AG09319 (cell line): ENCODE data around the gene JAZF1.

ENCODE experiments used
- DNase-seq: peaks from one replicate; pipeline ENCODE4 v3.0.0-alpha.2; 2010; ENCODE audit warnings: low read depth; ENCODE audit errors: extremely low read depth
- TF ChIP-seq, protein P1 (sequence below): IDR thresholded peaks from 2 replicates; pipeline ENCODE4 v1.5.1; 2011; ENCODE audit warnings: low read depth, mild to moderate bottlenecking, inconsistent platforms, low read length, moderate library complexity

The JAZF1 gene

DNA sequence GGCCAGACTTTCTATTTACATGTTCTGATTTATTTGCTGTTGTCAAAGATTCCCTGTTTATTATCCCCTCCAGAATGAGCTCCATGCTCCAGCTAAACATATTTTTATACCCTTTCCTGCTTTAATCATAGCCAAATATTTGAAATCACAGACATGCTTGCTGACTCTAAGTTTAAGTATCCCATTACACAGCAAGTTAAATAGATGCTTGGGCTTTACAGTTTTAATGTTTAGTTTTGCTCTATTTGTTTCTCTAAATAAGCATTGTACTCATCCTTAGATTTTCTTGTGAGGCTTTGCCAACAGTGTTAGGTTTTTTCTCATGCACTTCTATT lies 243.9 kb downstream of the JAZF1 start:
- no peak for DNase-seq
- TF ChIP-seq, protein P1, sequence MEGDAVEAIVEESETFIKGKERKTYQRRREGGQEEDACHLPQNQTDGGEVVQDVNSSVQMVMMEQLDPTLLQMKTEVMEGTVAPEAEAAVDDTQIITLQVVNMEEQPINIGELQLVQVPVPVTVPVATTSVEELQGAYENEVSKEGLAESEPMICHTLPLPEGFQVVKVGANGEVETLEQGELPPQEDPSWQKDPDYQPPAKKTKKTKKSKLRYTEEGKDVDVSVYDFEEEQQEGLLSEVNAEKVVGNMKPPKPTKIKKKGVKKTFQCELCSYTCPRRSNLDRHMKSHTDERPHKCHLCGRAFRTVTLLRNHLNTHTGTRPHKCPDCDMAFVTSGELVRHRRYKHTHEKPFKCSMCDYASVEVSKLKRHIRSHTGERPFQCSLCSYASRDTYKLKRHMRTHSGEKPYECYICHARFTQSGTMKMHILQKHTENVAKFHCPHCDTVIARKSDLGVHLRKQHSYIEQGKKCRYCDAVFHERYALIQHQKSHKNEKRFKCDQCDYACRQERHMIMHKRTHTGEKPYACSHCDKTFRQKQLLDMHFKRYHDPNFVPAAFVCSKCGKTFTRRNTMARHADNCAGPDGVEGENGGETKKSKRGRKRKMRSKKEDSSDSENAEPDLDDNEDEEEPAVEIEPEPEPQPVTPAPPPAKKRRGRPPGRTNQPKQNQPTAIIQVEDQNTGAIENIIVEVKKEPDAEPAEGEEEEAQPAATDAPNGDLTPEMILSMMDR = no peak

DNA sequence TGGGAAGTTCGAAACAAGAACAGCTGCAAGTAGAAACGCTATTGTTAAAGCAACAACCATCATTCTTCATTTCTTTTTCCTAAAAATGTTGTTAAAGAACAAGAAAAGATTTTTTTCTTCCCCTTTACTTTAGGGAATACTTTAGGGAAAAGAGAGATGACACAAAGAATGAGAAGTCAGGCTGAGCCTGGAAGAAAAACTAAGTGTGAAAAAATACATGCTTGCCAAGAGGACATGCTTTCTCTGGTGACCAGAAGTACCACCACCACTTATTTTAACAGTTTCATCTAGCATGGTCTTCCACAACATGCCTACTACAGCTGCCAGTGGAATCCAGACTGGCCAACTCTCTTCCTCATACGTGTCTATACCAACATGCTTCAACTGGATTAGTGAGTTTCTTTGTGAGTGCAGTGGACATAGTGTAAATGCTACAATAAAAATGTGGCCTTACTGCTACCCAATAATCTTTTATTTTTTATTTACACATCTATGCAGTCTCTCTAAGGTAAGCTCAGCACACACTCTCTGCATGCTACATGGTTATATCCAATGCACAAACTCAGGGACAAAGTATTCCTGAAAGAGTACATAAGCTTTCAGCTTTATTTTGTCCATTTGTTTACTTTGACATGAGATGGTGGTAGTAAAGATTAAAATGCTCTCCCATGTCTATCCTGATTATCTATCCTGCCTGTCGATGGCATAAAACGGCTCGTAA lies 244.4 kb downstream of the JAZF1 start:
- DNase-seq = no peak
- TF ChIP-seq, protein P1 = no peak

DNA sequence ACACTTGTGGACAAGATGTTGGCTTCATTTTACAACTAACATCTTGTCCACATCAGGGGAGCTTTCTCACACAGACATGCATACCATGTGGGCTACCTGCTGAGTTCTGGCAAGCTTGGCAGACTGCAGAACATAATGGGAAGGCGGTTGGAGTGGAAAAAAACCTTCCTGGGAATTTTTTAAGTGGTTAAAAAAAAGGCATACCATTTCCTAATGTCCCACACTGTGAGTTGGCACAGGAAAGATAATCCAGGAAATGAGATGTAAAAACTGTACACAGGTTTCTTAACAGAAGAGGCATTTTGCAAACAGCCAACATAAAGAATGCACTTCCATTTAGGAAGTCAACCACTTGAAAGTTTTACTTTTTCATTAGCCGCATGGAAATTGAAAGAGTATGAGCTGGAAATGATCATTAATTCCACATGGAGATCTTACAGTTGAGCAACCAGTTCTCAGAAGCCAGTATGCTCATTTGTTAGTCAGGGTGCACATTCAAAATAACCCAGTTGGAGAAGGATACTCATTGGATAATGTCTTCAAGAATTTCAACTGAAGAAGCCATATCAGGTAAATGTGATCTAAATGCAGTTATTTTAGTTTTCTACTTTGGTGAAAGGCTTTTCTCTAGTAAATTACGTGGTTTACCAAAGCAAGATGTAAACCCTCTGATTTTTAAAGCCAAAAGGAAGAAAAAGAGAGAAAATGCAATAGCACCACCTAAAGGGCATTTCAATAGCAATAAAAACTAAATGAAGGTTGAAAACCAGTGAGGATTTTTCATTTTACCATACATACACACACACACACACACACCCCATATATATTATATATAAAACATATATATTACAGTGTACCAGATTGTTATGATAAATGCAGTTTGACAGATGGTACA lies 246.7 kb downstream of the JAZF1 start:
- TF ChIP-seq, protein P1 = peak; percentile 19
- peak; percentile 51 for DNase-seq

DNA sequence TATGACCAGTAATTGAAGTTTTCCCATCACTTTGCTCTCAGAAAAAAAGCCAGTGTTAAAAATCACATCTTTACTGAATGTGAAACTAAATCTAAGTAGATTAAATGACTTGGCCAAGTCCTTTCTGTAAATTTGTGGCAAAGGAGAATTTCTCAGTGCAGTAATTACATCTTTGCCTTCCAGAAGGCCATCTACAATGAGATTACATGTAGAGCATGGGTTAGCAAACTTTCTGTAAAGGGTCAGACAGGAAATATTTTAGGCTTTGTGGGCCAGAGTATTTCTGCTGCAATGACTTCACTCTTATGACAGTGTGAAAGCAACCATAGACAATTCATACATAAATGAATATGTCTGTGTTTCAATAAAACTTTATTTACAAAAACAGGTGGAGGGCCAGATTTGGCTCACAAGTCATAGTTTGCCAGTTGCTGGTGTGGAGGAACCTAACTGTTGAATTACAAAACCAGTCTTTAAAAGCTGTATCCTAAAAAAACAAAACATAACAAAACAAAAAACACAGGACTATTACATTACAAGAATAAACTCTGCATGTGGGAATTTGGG lies 249.6 kb downstream of the JAZF1 start:
- TF ChIP-seq, protein P1 = no peak
- no peak for DNase-seq

DNA sequence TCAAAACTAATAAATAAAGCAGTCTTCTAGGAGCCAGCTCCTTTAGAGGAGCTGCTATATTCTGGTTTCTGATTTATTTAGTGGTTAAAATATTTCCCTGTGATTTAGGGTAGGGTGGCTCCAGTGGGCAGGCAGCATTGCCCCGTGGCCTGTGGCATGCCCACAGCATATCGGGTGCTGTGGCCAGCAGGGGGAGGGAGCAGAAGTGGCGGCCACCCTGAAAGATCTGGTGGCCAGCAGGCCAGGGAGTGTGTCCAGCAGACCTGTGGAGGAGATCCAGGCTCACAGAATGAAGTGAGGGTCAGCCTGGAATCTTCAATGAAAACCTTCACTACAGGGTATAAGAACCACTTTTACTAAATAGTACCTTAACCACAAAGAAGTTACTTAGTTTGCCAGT lies 251.5 kb downstream of the JAZF1 start:
- TF ChIP-seq, protein P1 = no peak
- DNase-seq = no peak

DNA sequence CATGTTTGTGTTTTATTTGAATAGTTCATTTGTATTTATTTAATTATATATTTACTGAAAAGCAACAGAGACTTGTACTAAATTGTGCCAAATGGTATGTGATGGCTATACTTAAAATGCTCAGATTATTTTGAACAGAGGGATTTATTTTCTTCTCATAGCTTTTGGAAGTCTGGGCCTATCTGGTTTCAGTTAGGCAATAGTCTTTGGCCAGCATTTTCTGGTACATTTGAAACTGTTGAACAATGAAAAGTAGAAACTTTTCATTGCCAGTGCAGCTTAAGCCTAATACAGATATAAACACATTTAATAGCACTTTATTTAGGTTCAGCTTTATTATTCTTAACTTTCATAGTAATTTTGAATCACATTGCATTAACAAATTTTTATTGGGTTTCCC lies 252.6 kb downstream of the JAZF1 start:
- TF ChIP-seq, protein P1 = no peak
- no peak for DNase-seq

DNA sequence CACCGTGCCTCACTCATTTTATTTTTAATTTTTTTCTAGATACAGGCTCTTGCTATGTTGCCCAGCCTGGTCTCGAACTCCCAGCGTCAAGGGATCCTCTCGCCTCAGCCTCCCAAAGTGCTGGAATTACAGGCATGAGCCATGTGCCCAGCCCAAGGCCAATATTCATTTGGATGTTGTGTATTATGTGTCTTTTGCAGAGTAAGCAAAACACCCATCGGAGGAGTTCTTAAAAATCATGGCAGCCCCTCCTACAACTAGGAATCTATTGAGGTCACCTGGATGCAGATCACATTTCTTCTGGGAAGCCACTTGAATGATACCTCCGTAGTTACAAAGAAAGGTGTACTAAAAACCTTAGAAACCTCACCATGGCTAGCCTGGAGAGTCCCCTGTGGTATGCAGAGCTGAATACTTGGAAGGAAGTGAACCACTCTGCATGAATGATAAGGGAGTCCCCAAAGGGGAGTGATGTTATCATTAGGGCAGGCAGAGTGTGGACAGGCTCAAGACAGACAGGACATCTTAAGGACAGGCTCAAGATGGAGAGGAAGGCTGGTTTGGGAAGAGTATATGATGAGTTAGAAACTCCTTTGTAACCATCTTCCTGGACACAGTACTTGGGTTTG lies 254.9 kb downstream of the JAZF1 start:
- TF ChIP-seq, protein P1 = no peak
- no peak for DNase-seq
